ENCODE measurements around the gene SORCS2. TPM values are rescaled to one million over a fixed set of nuclear protein-coding genes. Genes with fewer than 3 reads are reported as not detected.

SORCS2 gene
- total and polyA plus RNA-seq, 2 of the 4 experiments (the other 2 are of a cell fraction) = 0.36 to 0.62 TPM

- Histone ChIP-seq H4K8ac (ENCODE audit: low read depth in 2 of 2, low read length in 2 of 2) (no peak overlapping the region), H3K4me3 (ENCODE audit: insufficient read depth, low read depth, low read length) (no peak overlapping the region), H3K9ac (ENCODE audit: low read depth, low read length) (no peak overlapping the region), H3K23ac (ENCODE audit: low read depth, low read length) (no peak overlapping the region), H4K20me1 (ENCODE audit: insufficient read depth, low read length) (no peaks in the 10 kb centered on the region; the same call in 1 of the 2 replicates), H4K91ac (ENCODE audit: insufficient read depth, low read depth, low read length) (no peak overlapping the region), H3K27me3 (ENCODE audit: control insufficient read depth, insufficient read depth, low read length) (peaks cover 21% of the 10 kb centered on the region; the same call in 1 of the 2 replicates), H3K36me3 (ENCODE audit: control insufficient read depth, insufficient read depth, low read length) (no peaks in the 10 kb centered on the region), H3K18ac (ENCODE audit: low read depth, low read length) (no peak overlapping the region), H3K27ac (ENCODE audit: insufficient read depth, low read length) (no peak overlapping the region), H3K56ac (ENCODE audit: extremely low read depth, insufficient read depth, low read length) (no peak overlapping the region), H2BK120ac (ENCODE audit: low read depth, low read length) (no peak overlapping the region), H2BK15ac (ENCODE audit: low read depth, low read length) (no peak overlapping the region), H2BK20ac (ENCODE audit: low read depth, low read length) (no peak overlapping the region), H3K4me2 (ENCODE audit: low read depth, low read length) (no peak overlapping the region), H3K4me1 (ENCODE audit: control insufficient read depth, insufficient read depth, low read length) (0 out of 2 replicates have a peak, but pooled peaks cover 2% of the 10 kb centered on the region), H2BK5ac (ENCODE audit: low read depth, low read length, poor library complexity, severe bottlenecking) (no peak overlapping the region), H2AK5ac (ENCODE audit: low read depth, low read length) (no peak overlapping the region), H4K5ac (ENCODE audit: low read depth, low read length) (no peak overlapping the region), H3K4ac (ENCODE audit: low read depth, low read length) (no peak overlapping the region), H3K14ac (replicated peaks; ENCODE audit: low read depth, low read length) (no peak overlapping the region), H3K9me1 (ENCODE audit: insufficient read depth, low read length) (no peaks in the 10 kb centered on the region), H3K9me3 (ENCODE audit: control insufficient read depth, insufficient read depth, low read length) (no peaks in the 10 kb centered on the region), H3K79me1 (ENCODE audit: low read depth in 1 of 2, low read length in 2 of 2) (no peaks in the 10 kb centered on the region), H2AFZ (replicated peaks; ENCODE audit: low read length, poor library complexity) (no peak overlapping the region), H2AK9ac (replicated peaks; ENCODE audit: low read depth, low read length, poor library complexity) (no peak overlapping the region)
- dilution Hi-C loops (cut with HindIII; ENCODE audit: low sequenced_read_pairs, unreplicated experiment) = no loop called here
- POLR2A ChIA-PET (ENCODE audit: unreplicated experiment) = no interaction called here
- CTCF ChIA-PET = no interaction called here
- no CpG with 5 or more reads among the region's 12 CpGs for WGBS, 2 experiments (ENCODE audit: extremely low coverage in 2 of 2, insufficient read length in 1 of 2)
- intact Hi-C loops (cut with micrococcal nuclease) = no loop called here
- in situ Hi-C loops (cut with MboI; ENCODE audit: low sequenced_read_pairs) = no loop called here
- BruUV-seq (replicated peaks) = no TSS peak
- ATAC-seq (ENCODE audit: low read depth) (no peak), DNase-seq (no peak)
- TF ChIP-seq FOS (IDR thresholded peaks at IDR 0.05; ENCODE audit: low read depth, low read length) = no peak
- no peak for TF ChIP-seq MAZ (IDR thresholded peaks at IDR 0.05; ENCODE audit: borderline replicate concordance, low read depth, low read length)
- no peak for TF ChIP-seq CEBPB (IDR thresholded peaks at IDR 0.05; ENCODE audit: low read depth, low read length)
- TF ChIP-seq MXI1 (IDR thresholded peaks at IDR 0.05; ENCODE audit: borderline replicate concordance, low read depth, low read length) = no peak
- TF ChIP-seq CTCF (conservative IDR thresholded peaks at IDR 0.05; ENCODE audit: low read depth, low read length) = no peak
Measured at GRCh38 chr4:7356667-7357310, 164.5 kb downstream of the SORCS2 start.
